C4-2B (cell line): Measurements from ENCODE around the gene ZHX3.

Source experiments
- CTCF ChIP-seq: fragments of 450-650 bp; conservative IDR thresholded peaks from 2 replicates; pipeline ENCODE4 v1.5.1; 2017; ENCODE audit warnings: mild to moderate bottlenecking
- ZFX ChIP-seq: fragments of 450-650 bp; IDR thresholded peaks from 2 replicates; pipeline ENCODE4 v1.6.1; 2017

DNA sequence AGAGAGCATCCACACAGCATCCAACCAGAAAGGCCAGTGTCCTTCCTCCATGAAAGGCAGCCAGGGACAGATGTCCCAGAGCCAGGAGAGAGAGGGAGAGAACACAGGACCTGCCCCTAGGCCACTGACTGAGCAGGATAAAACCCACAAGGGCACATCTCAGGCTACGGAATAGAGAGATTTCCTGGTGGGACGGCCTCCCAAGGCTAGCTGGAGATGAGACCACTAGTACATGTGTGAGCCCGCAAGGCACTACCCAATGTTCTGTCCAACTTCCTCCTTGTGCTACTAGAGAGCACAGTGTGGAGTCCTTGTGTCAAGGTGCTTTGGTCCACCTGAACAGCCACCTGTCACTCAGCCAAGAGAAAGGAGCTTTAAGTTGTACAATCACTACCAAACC lies 136.0 kb downstream of the ZHX3 start:
- TF ChIP-seq CTCF (no peak), ZFX (no peak)
